Mucosa of descending colon (tissue), 3 donors: ENCODE measurements around the gene CP. TPM values are rescaled to one million over a fixed set of nuclear protein-coding genes. Genes with fewer than 3 reads are reported as not detected.
"Not testable (repeated sequence)": the region's sequence is repeated elsewhere in the genome, so short reads cannot be mapped to it uniquely, and the experiment has no call there.

Experiments
- ATAC-seq: fragments of 200-7000 bp; cut with Tn5 transposase; one replicate; pipeline ENCODE4 v1.9.1; 2020; ENCODE audit warnings: mild to moderate bottlenecking, moderate library complexity
- DNase-seq, 3 donors: peaks; one replicate each; pipeline ENCODE4 v3.0.0-alpha.2; 2020
- H3K36me3 ChIP-seq: fragments of 200-600 bp; one replicate; pipeline ENCODE4 v1.8.0; 2021; ENCODE audit warnings: low read depth, mild to moderate bottlenecking
- H3K4me1 ChIP-seq: fragments of 200-600 bp; one replicate; pipeline ENCODE4 v1.8.0; 2021; ENCODE audit warnings: low read depth, mild to moderate bottlenecking
- H3K4me3 ChIP-seq: fragments of 200-600 bp; one replicate; pipeline ENCODE4 v1.8.0; 2021; ENCODE audit warnings: mild to moderate bottlenecking
- H3K9me3 ChIP-seq: fragments of 200-600 bp; one replicate; pipeline ENCODE4 v1.8.0; 2021; ENCODE audit warnings: mild to moderate bottlenecking
- CTCF ChIP-seq: fragments of 200-600 bp; IDR thresholded peaks from one replicate; pipeline ENCODE4 v1.8.0; 2022; ENCODE audit warnings: antibody characterized with exemption, mild to moderate bottlenecking
- intact Hi-C, 2 donors: fragments of 100-400 bp; cut with DNase I in 1 of 2; cut with micrococcal nuclease in 1 of 2; formaldehyde crosslinking; loops; one replicate each; pipeline versions ENCODE4 v1.11.0 to v1.11.1; 2022; cut with DNase I, micrococcal nuclease
- total RNA-seq, 3 donors: library from RNA; stranded (reverse); fragmentation: NEBNext Ultra II Directional in 2 of 3; extraction: Animal tissue kit (Norgen Biotek cat#: 25700) in 2 of 3; gene quantifications; one replicate each; pipeline versions ENCODE4 v1.2.1 to v1.2.4, GENCODE V29; 2021 to 2023
- donor health status: DM: no; HTN: no; CAD: no; lungs with moderate emphysema.
- donor health status: DM: no; HTN: no; CAD: no.
- donor health status: DM: no; HTN: yes; CAD: no.

CP gene
- total RNA-seq, 3 donors from 2014 or later: 5.7 to 13.4 (median 11.6) TPM

- ATAC-seq: no peak
Measured at GRCh38 chr3:149247929-149248691, 26.5 kb upstream of the CP start.

GRCh38 chr3:149247008-149247710 is 25.5 kb upstream of the CP start:
- DNase-seq (no peak), ATAC-seq (no peak)
- Histone ChIP-seq H3K4me3 (no peak overlapping the region), H3K9me3 (no peaks in the 10 kb centered on the region), H3K36me3 (no peaks in the 10 kb centered on the region), H3K4me1 (peaks cover 9% of the 10 kb centered on the region)
- no peak for TF ChIP-seq CTCF
- intact Hi-C loops: no loop called here

More at GRCh38 chr3:149247929-149248691, 26.5 kb upstream of the CP start:
- DNase-seq: no peak
- Histone ChIP-seq H3K4me3 (no peak overlapping the region), H3K36me3 (no peaks in the 10 kb centered on the region), H3K4me1 (peaks cover 9% of the 10 kb centered on the region), H3K9me3 (no peaks in the 10 kb centered on the region)
- TF ChIP-seq CTCF: no peak
- intact Hi-C loops: no loop called here

GRCh38 chr3:149245738-149246451 is 24.3 kb upstream of the CP start:
- Histone ChIP-seq H3K36me3 (no peaks in the 10 kb centered on the region), H3K9me3 (no peaks in the 10 kb centered on the region), H3K4me1 (peaks cover 9% of the 10 kb centered on the region), H3K4me3 (no peak overlapping the region)
- ATAC-seq (peak; percentile 94), DNase-seq (no peak)
- TF ChIP-seq CTCF: no peak
- intact Hi-C loops: no loop called here

- ATAC-seq (peak; percentile 35), DNase-seq (no peak)
- H3K4me1 ChIP-seq: peaks cover 9% of the 10 kb centered on the region
- TF ChIP-seq CTCF: no peak
- no peaks in the 10 kb centered on the region for H3K9me3 ChIP-seq
- H3K36me3 ChIP-seq: no peaks in the 10 kb centered on the region
- intact Hi-C loops: no loop called here
- H3K4me3 ChIP-seq: no peak overlapping the region
Measured at GRCh38 chr3:149243540-149243939, 21.9 kb upstream of the CP start.

GRCh38 chr3:149239357-149239936 is 17.8 kb upstream of the CP start:
- Histone ChIP-seq H3K4me3 (no peak overlapping the region), H3K9me3 (no peaks in the 10 kb centered on the region), H3K36me3 (no peaks in the 10 kb centered on the region), H3K4me1 (no peaks in the 10 kb centered on the region)
- TF ChIP-seq CTCF: no peak
- ATAC-seq (no peak), DNase-seq (no peak)
- intact Hi-C loops: no loop called here

GRCh38 chr3:149238268-149238667 is 16.6 kb upstream of the CP start:
- intact Hi-C loops, ATAC-seq: not testable (repeated sequence)

More at GRCh38 chr3:149238268-149238667, 16.6 kb upstream of the CP start:
- not testable (repeated sequence) for H3K36me3 ChIP-seq, H3K4me3 ChIP-seq, DNase-seq, H3K9me3 ChIP-seq, H3K4me1 ChIP-seq
